GM10248 (cell line): ENCODE data around the gene PARD3B.

Source experiments
- CTCF ChIA-PET: fragments of 300-600 bp; sonication (Branson Sonifier 250); formaldehyde crosslinking; extraction: SDS; loops from one replicate; lab custom pipeline; 2021; ENCODE audit warnings: antibody characterized with exemption; lab: Yijun Ruan, JAX
- POLR2A ChIA-PET: fragments of 350-650 bp; sonication (Branson Sonifier 250); formaldehyde crosslinking; extraction: SDS; loops from one replicate; lab custom pipeline; 2020; ENCODE audit warnings: antibody characterized with exemption; lab: Yijun Ruan, JAX
- DNase-seq: peaks from one replicate; pipeline ENCODE4 v3.0.0; 2012; ENCODE audit errors: extremely low spot score
- TF ChIP-seq, protein P1 (sequence below): IDR thresholded peaks from 2 replicates; pipeline ENCODE4 v1.5.1; 2012; ENCODE audit warnings: mild to moderate bottlenecking, low read depth; ENCODE audit errors: extremely low read depth, missing control alignments, control extremely low read depth

The PARD3B gene

GRCh38 chr2:205461678-205462665 is 916.7 kb downstream of the PARD3B start:
- no peak for DNase-seq
- ChIA-PET POLR2A (no interaction called here), CTCF (interaction anchor here (1.1 kb wide), 1 partner anchor 185 kb away, joined by 3 read pairs; no protein-coding TSS in a partner anchor)
- TF ChIP-seq, protein P1, sequence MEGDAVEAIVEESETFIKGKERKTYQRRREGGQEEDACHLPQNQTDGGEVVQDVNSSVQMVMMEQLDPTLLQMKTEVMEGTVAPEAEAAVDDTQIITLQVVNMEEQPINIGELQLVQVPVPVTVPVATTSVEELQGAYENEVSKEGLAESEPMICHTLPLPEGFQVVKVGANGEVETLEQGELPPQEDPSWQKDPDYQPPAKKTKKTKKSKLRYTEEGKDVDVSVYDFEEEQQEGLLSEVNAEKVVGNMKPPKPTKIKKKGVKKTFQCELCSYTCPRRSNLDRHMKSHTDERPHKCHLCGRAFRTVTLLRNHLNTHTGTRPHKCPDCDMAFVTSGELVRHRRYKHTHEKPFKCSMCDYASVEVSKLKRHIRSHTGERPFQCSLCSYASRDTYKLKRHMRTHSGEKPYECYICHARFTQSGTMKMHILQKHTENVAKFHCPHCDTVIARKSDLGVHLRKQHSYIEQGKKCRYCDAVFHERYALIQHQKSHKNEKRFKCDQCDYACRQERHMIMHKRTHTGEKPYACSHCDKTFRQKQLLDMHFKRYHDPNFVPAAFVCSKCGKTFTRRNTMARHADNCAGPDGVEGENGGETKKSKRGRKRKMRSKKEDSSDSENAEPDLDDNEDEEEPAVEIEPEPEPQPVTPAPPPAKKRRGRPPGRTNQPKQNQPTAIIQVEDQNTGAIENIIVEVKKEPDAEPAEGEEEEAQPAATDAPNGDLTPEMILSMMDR = no peak

GRCh38 chr2:205462681-205463345 is 917.5 kb downstream of the PARD3B start:
- no peak for DNase-seq
- CTCF ChIA-PET = interaction anchor here (0.9 kb wide), 1 partner anchor 34 kb away, joined by 3 read pairs; no protein-coding TSS in a partner anchor
- POLR2A ChIA-PET = no interaction called here
- TF ChIP-seq, protein P1 = no peak

DNA sequence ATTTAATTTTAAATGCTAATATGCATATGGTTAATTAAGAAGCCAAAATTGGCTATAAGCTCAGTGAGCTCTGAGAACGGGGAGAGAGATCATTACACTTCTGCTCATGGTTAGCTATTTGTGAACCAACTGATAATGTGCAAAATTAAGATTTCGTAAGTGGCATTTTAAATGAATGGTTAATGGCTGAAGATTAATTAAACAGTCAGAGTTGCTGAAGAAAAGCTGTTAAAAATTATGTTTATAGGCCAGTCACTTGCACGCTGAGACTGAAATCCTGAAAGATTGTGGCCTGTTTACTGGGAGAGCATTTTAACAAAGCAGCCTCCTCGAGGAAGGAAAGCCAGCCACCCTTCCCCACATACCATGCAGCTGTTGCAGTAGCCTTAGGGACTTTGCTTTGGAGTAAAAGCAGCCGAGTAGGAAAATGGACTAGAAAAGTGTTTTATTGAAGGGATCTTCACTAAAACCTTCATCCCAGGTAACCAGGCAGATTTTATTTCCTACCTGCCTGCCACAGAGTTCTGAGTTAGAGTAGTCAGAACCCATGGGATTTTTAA is 918.3 kb downstream of the PARD3B start:
- no peak for DNase-seq
- ChIA-PET POLR2A (no interaction called here), CTCF (interaction anchor here (0.9 kb wide), 1 partner anchor 35 kb away, joined by 3 read pairs; no protein-coding TSS in a partner anchor)
- TF ChIP-seq, protein P1 = no peak

DNA sequence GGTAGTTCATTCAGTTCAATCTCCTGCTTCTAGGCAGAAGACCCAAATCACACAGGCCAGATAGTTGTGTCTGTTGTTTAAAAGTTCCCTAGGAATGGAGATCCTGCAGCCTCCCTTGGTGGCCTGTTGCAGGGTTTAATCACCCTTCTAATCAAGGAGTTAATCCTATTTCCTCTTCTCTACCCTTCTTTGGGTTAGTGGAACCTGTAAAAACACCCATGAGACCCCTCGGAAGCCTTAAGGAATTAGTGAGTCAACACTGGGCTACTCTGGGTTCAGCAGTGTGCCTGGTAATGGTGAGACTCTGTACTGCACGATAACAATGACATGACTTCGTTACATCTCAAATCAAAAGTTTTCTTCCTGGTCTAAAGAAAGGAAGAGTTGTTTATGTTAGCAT is 919.4 kb downstream of the PARD3B start:
- POLR2A ChIA-PET = no interaction called here
- no peak for DNase-seq
- TF ChIP-seq, protein P1 = no peak
- CTCF ChIA-PET = no interaction called here

DNA sequence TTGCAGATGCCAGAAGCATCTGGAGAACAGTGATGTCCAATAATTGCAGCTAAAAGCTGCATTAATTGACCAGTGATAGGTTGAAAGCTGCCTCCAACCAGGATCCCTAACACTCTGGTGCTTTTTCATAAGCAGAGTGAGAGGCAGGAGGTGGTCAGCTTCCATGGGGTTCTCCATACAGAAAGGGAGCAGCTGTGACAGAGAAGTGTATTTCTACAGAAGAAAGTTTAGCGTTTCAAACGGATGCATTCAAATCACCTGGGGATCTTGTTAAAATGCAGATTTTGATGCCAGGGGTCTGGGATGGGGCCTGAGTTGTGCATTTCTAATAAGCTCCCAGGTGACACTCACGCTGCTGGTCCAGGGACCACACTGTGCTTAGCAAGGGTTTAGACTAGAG is 920.5 kb downstream of the PARD3B start:
- POLR2A ChIA-PET = no interaction called here
- TF ChIP-seq, protein P1 = no peak
- CTCF ChIA-PET = interaction anchor here (1.6 kb wide), 1 partner anchor 17 kb away, joined by 5 read pairs; no protein-coding TSS in a partner anchor

GRCh38 chr2:205471776-205472175 is 926.5 kb downstream of the PARD3B start:
- ChIA-PET POLR2A (no interaction called here), CTCF (no interaction called here)
- TF ChIP-seq, protein P1 = no peak
- no peak for DNase-seq

More for the DNA sequence above, 920.5 kb downstream of the PARD3B start:
- DNase-seq = no peak
